Common myeloid progenitor, CD34-positive (primary cell): Measurements from ENCODE around the gene SERPINA7.

ENCODE experiments used
- CTCF ChIA-PET: fragments of 350-600 bp; sonication (Branson Sonifier 250); formaldehyde crosslinking; loops from one replicate; lab custom pipeline; 2021; ENCODE audit warnings: antibody characterized with exemption; lab: Charles Lee
- POLR2A ChIA-PET: fragments of 350-600 bp; sonication (Branson Sonifier 250); formaldehyde crosslinking; loops from one replicate; lab custom pipeline; 2021; ENCODE audit warnings: antibody characterized with exemption; lab: Charles Lee
- DNase-seq, 3 donors: peaks; one replicate each; pipeline versions ENCODE4 v3.0.0 to v3.0.0-alpha.2; 2013
- H3K27ac ChIP-seq, 2 experiments: 1 replicate in 1 of 2; 2 replicates in 1 of 2; pipeline ENCODE4 v1.7.0; 2013; ENCODE audit warnings: inconsistent platforms in 2 of 2, low read length in 2 of 2, mild to moderate bottlenecking in 2 of 2, low read depth in 1 of 2, moderate library complexity in 1 of 2; ENCODE audit not compliant: severe bottlenecking in 2 of 2, insufficient read depth in 1 of 2, poor library complexity in 1 of 2
- H3K27me3 ChIP-seq, 5 experiments: replicated peaks in 2 of 5; 1 replicate in 3 of 5; 2 replicates in 2 of 5; pipeline versions ENCODE4 v1.6.1 to v1.7.0; 2013; ENCODE audit warnings: low read length in 4 of 5, mild to moderate bottlenecking in 2 of 5, moderate library complexity in 2 of 5, inconsistent platforms in 1 of 5; ENCODE audit not compliant: insufficient read depth in 5 of 5, control insufficient read depth in 4 of 5
- H3K36me3 ChIP-seq, 4 experiments: 1 replicate in 2 of 4; 2 replicates in 2 of 4; pipeline versions ENCODE4 v1.6.1 to v1.7.0; 2013; ENCODE audit warnings: low read length in 3 of 4, control low read depth in 1 of 4, mild to moderate bottlenecking in 1 of 4; ENCODE audit not compliant: control insufficient read depth in 4 of 4, insufficient read depth in 4 of 4
- H3K4me1 ChIP-seq, 4 experiments: 1 replicate in 3 of 4; 2 replicates in 1 of 4; pipeline versions ENCODE4 v1.6.1 to v1.7.1; 2013; ENCODE audit warnings: low read length in 3 of 4, mild to moderate bottlenecking in 3 of 4, control low read depth in 1 of 4, inconsistent platforms in 1 of 4, moderate library complexity in 1 of 4; ENCODE audit not compliant: control insufficient read depth in 4 of 4, insufficient read depth in 4 of 4; ENCODE audit errors: control extremely low read depth in 1 of 4
- H3K4me3 ChIP-seq, 7 experiments: 1 replicate in 4 of 7; 2 replicates in 3 of 7; pipeline versions ENCODE4 v1.5.1 to v1.7.0; 2013; ENCODE audit warnings: mild to moderate bottlenecking in 7 of 7, low read length in 6 of 7, moderate library complexity in 6 of 7, inconsistent platforms in 2 of 7, low read depth in 2 of 7, control low read depth in 1 of 7; ENCODE audit not compliant: insufficient read depth in 4 of 7, control insufficient read depth in 1 of 7; ENCODE audit errors: extremely low read depth in 1 of 7
- H3K9me3 ChIP-seq, 5 experiments: 1 replicate in 4 of 5; 2 replicates in 1 of 5; pipeline versions ENCODE4 v1.6.1 to v1.7.1; 2013; ENCODE audit warnings: low read length in 4 of 5, mild to moderate bottlenecking in 2 of 5, inconsistent platforms in 1 of 5, low read depth in 1 of 5, moderate library complexity in 1 of 5; ENCODE audit not compliant: control insufficient read depth in 4 of 5, insufficient read depth in 2 of 5; ENCODE audit errors: control extremely low read depth in 1 of 5
- WGBS: methylation state at CpG from one replicate; pipeline ENCODE4 v1.1.5; 2013; ENCODE audit not compliant: insufficient coverage; 5-methylcytosine and 5-hydroxymethylcytosine counted together

The SERPINA7 gene

GRCh38 chrX:106036716-106037115 lies 1.8 kb downstream of the SERPINA7 start:
- no peak for DNase-seq
- no peaks in the 10 kb centered on the region for H3K36me3 ChIP-seq
- POLR2A ChIA-PET, result no interaction called here
- H3K4me3 ChIP-seq, result no peak overlapping the region
- H3K4me1 ChIP-seq, result no peaks in the 10 kb centered on the region
- CTCF ChIA-PET, result no interaction called here
- 73% methylated on average over 1 of the region's 1 CpG for WGBS
- H3K9me3 ChIP-seq, result no peaks in the 10 kb centered on the region
- H3K27ac ChIP-seq, result no peak overlapping the region
- no peaks in the 10 kb centered on the region for H3K27me3 ChIP-seq

GRCh38 chrX:106035064-106035463 lies 3.5 kb downstream of the SERPINA7 start:
- Histone ChIP-seq H3K4me3 (no peak overlapping the region), H3K27me3 (no peaks in the 10 kb centered on the region), H3K4me1 (no peaks in the 10 kb centered on the region), H3K36me3 (no peaks in the 10 kb centered on the region), H3K9me3 (no peaks in the 10 kb centered on the region), H3K27ac (no peak overlapping the region)
- ChIA-PET POLR2A (no interaction called here), CTCF (no interaction called here)
- peak in 2 of 3 donors; percentile 4 to 6 for DNase-seq
- 62% methylated on average over 2 of the region's 2 CpGs for WGBS

- no peaks in the 10 kb centered on the region for H3K4me1 ChIP-seq
- no peak overlapping the region for H3K4me3 ChIP-seq
- POLR2A ChIA-PET, result no interaction called here
- CTCF ChIA-PET, result no interaction called here
- H3K27ac ChIP-seq, result no peak overlapping the region
- no peak for DNase-seq
- peaks cover 0 to 4% (median 0%) of the 10 kb centered on the region in 5 experiments for H3K27me3 ChIP-seq
- no peaks in the 10 kb centered on the region for H3K36me3 ChIP-seq
- WGBS, result no CpG with 5 or more reads among the region's 4 CpGs
- no peaks in the 10 kb centered on the region for H3K9me3 ChIP-seq
Measured at GRCh38 chrX:106023947-106024346, 14.6 kb downstream of the SERPINA7 start.

- no peaks in the 10 kb centered on the region for H3K36me3 ChIP-seq
- ChIA-PET POLR2A (no interaction called here), CTCF (no interaction called here)
- no peaks in the 10 kb centered on the region for H3K4me1 ChIP-seq
- no peaks in the 10 kb centered on the region for H3K9me3 ChIP-seq
- WGBS, result 67% methylated on average over 2 of the region's 2 CpGs
- no peak for DNase-seq
- no peak overlapping the region for H3K27ac ChIP-seq
- H3K27me3 ChIP-seq, result peaks cover 0 to 4% (median 0%) of the 10 kb centered on the region in 5 experiments
- no peak overlapping the region for H3K4me3 ChIP-seq
Measured at GRCh38 chrX:106022238-106022637, 16.3 kb downstream of the SERPINA7 start.

- WGBS, result no CpG with 5 or more reads among the region's 1 CpG
- POLR2A ChIA-PET, result no interaction called here
- CTCF ChIA-PET, result no interaction called here
Measured at GRCh38 chrX:106014119-106014775, 24.3 kb downstream of the SERPINA7 start.

GRCh38 chrX:106009145-106009544 lies 29.4 kb downstream of the SERPINA7 start:
- CTCF ChIA-PET, result no interaction called here
- DNase-seq, result no peak
- no peak overlapping the region for H3K27ac ChIP-seq
- H3K4me1 ChIP-seq, result no peaks in the 10 kb centered on the region
- no peaks in the 10 kb centered on the region for H3K36me3 ChIP-seq
- H3K9me3 ChIP-seq, result no peaks in the 10 kb centered on the region
- peaks cover 0 to 2% (median 0%) of the 10 kb centered on the region in 5 experiments for H3K27me3 ChIP-seq
- POLR2A ChIA-PET, result no interaction called here
- H3K4me3 ChIP-seq, result no peak overlapping the region
- WGBS, result 89% methylated on average over 4 of the region's 5 CpGs

More at GRCh38 chrX:106014119-106014775, 24.3 kb downstream of the SERPINA7 start:
- no peak overlapping the region for H3K27ac ChIP-seq
- H3K36me3 ChIP-seq, result no peaks in the 10 kb centered on the region
- no peak for DNase-seq
- H3K27me3 ChIP-seq, result no peaks in the 10 kb centered on the region
- H3K9me3 ChIP-seq, result peaks cover 0 to 2% (median 0%) of the 10 kb centered on the region in 5 experiments
- no peaks in the 10 kb centered on the region for H3K4me1 ChIP-seq
- no peak overlapping the region for H3K4me3 ChIP-seq

- no peak for DNase-seq
- no peaks in the 10 kb centered on the region for H3K36me3 ChIP-seq
- no peak overlapping the region for H3K27ac ChIP-seq
- ChIA-PET POLR2A (no interaction called here), CTCF (no interaction called here)
- no peaks in the 10 kb centered on the region for H3K4me1 ChIP-seq
- no CpG with 5 or more reads among the region's 1 CpG for WGBS
- peaks cover 0 to 2% (median 0%) of the 10 kb centered on the region in 5 experiments for H3K27me3 ChIP-seq
- H3K4me3 ChIP-seq, result no peak overlapping the region
- no peaks in the 10 kb centered on the region for H3K9me3 ChIP-seq
Measured at GRCh38 chrX:106007815-106008214, 30.7 kb downstream of the SERPINA7 start.
